Activated naive CD4-positive, alpha-beta T cell treated with anti-CD3 and anti-CD28 coated beads for 36 hours (primary cell): ENCODE measurements around the gene DPP6. TPM values are rescaled to one million over a fixed set of nuclear protein-coding genes. Genes with fewer than 3 reads are reported as not detected.

Experiments used
- CTCF ChIA-PET: fragments of 350-600 bp; sonication (Branson Sonifier 250); formaldehyde crosslinking; loops from one replicate; lab custom pipeline; 2021; ENCODE audit warnings: antibody characterized with exemption; lab: Charles Lee
- DNase-seq: peaks from one replicate; pipeline ENCODE4 v3.0.0-alpha.2; 2020
- H3K27ac Mint-ChIP-seq: one replicate; pipeline ENCODE4 v1.8.0; 2021; ENCODE audit warnings: mild to moderate bottlenecking, mixed read lengths
- H3K27me3 Mint-ChIP-seq: one replicate; pipeline ENCODE4 v1.8.0; 2021; ENCODE audit warnings: low read depth, mixed read lengths
- H3K36me3 Mint-ChIP-seq: one replicate; pipeline ENCODE4 v1.8.0; 2021; ENCODE audit warnings: low read depth, mixed read lengths
- H3K4me1 Mint-ChIP-seq: one replicate; pipeline ENCODE4 v1.8.0; 2021; ENCODE audit warnings: low read depth, mixed read lengths
- H3K4me3 Mint-ChIP-seq: one replicate; pipeline ENCODE4 v1.8.0; 2021; ENCODE audit warnings: mild to moderate bottlenecking, moderate library complexity, mixed read lengths
- H3K9me3 Mint-ChIP-seq: one replicate; pipeline ENCODE4 v1.8.0; 2021; ENCODE audit warnings: mixed read lengths
- intact Hi-C: fragments of 100-400 bp; cut with micrococcal nuclease; formaldehyde crosslinking; loops from one replicate; pipeline ENCODE4 v1.15.1; 2023
- total RNA-seq, 2 experiments: library from RNA; stranded (reverse); gene quantifications; one replicate each; pipeline ENCODE4 v1.2.3, GENCODE V29; 2021

Gene DPP6
- total RNA-seq, 2 experiments from 2014 or later = not detected

DNA sequence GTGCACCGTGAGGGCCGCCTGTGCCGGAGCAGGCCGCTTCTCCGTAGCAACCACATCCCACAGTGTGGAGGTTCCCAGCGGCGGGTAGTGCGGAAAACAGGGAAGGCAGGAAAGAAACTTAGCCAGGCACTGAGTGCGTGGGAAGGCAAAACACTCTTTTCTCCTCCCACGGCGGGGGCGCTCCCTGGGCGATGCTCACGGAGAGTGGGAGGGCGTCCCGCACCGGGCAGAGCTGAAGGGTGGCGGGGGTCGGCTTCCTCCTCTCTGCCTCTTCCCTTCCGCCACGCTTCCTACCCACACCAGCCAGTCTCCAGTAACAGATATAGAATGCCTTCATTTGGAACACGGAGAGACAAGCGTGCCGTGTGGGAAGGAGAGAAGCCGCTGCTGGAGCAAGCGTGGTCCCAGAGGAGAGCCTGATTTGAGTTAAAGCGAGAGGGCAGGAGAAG, 698.2 kb downstream of the DPP6 start:
- Mint-ChIP-seq H3K4me3 (no peak overlapping the region), H3K36me3 (no peaks in the 10 kb centered on the region), H3K27me3 (no peaks in the 10 kb centered on the region), H3K27ac (no peak overlapping the region), H3K4me1 (no peaks in the 10 kb centered on the region), H3K9me3 (no peaks in the 10 kb centered on the region)
- intact Hi-C loops = no loop called here
- CTCF ChIA-PET = no interaction called here
- DNase-seq = no peak

DNA sequence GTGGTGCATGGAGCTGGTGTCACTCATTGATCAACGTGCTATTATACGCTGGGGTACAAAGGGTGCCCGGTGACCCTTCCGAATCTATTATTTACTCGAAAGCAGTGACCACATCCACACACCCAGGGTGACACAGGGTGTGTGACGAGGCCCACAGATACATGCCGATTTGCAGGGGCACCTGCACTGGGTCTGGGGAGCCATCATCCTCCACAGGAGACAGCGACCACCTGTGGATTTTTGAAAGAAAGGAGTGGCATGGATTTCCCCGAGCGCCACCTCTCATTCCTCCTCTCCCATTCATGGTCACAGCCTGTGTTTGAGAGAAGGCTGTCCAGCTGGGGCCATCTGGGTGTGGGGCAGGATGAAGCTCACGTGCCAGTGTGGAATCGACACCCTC, 701.0 kb downstream of the DPP6 start:
- intact Hi-C loops = no loop called here
- no peaks in the 10 kb centered on the region for H3K36me3 Mint-ChIP-seq
- H3K27ac Mint-ChIP-seq = no peak overlapping the region
- H3K27me3 Mint-ChIP-seq = no peaks in the 10 kb centered on the region
- no peak overlapping the region for H3K4me3 Mint-ChIP-seq
- DNase-seq = no peak
- CTCF ChIA-PET = no interaction called here
- H3K9me3 Mint-ChIP-seq = no peaks in the 10 kb centered on the region
- H3K4me1 Mint-ChIP-seq = no peaks in the 10 kb centered on the region

DNA sequence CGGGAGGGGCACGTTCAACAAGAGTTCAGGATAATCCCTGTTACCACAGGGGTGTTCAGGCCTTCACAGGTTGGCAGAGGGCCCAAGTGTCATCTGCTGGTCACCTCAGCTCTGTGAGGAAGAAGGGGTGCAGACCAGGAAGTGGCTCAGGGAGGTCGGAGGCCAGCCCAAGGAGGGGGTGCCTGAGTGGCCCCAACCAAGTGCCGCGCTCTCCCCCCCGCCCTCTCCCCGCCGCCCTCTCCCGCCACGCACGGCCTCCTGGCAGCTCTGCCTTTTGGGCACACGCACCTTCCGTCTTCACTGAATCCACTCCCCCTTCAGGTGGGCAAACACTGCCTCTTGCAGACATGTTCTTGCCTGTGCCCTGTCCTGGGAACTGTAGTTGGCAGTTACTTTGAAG, 705.6 kb downstream of the DPP6 start:
- CTCF ChIA-PET = no interaction called here
- Mint-ChIP-seq H3K27me3 (no peaks in the 10 kb centered on the region), H3K9me3 (peaks cover 4% of the 10 kb centered on the region), H3K36me3 (no peaks in the 10 kb centered on the region), H3K27ac (no peak overlapping the region), H3K4me1 (no peaks in the 10 kb centered on the region), H3K4me3 (no peak overlapping the region)
- intact Hi-C loops = no loop called here
- DNase-seq = no peak

DNA sequence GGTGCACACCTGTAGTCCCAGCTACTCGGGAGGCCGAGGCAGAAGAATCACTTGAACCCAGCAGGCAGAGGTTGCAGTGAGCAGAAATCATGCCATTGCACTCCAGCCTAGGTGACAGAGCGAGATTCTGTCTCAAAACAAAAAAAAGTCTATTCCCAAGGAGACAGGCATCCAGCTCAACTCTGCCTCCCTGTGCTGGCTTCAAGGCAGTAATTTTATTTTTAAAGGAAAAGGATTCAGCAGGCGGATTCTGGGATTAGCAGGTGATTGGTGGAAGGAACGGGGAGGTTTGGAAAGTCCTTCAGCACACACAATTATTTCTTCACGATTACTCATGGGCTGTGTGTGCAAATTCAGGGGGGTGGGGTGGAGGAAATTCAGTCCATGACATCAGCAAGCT, 707.8 kb downstream of the DPP6 start:
- DNase-seq = no peak
- H3K4me1 Mint-ChIP-seq = no peaks in the 10 kb centered on the region
- H3K27me3 Mint-ChIP-seq = no peaks in the 10 kb centered on the region
- H3K4me3 Mint-ChIP-seq = no peak overlapping the region
- intact Hi-C loops = no loop called here
- no peaks in the 10 kb centered on the region for H3K36me3 Mint-ChIP-seq
- peaks cover 4% of the 10 kb centered on the region for H3K9me3 Mint-ChIP-seq
- H3K27ac Mint-ChIP-seq = no peak overlapping the region
- CTCF ChIA-PET = interaction anchor here (0.6 kb wide), 2 partner anchors 102 to 609 kb away, joined by 3 to 4 read pairs; no protein-coding TSS in a partner anchor

DNA sequence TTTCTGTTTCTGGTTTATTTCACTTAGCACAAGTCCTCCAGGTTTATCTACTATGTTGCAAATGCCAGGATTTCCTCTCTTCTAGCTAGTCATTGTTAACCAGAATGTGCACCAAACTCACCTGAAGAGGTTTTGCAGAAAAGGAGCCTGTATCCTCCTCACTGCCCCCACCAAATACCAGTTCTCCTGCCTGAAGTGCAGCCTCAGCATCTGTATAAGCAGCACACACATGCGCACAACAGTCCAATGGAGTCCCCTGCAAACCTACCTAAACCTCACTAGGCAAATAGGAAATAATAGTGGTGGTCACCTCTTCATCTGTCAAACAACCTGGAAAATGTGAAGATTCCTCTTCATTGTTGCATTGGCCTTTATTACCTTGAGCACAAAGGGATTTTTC, 712.9 kb downstream of the DPP6 start:
- Mint-ChIP-seq H3K36me3 (no peaks in the 10 kb centered on the region), H3K4me1 (no peaks in the 10 kb centered on the region), H3K27ac (no peak overlapping the region), H3K27me3 (no peaks in the 10 kb centered on the region), H3K4me3 (no peak overlapping the region), H3K9me3 (peaks cover 4% of the 10 kb centered on the region)
- CTCF ChIA-PET = no interaction called here
- intact Hi-C loops = no loop called here
- no peak for DNase-seq

DNA sequence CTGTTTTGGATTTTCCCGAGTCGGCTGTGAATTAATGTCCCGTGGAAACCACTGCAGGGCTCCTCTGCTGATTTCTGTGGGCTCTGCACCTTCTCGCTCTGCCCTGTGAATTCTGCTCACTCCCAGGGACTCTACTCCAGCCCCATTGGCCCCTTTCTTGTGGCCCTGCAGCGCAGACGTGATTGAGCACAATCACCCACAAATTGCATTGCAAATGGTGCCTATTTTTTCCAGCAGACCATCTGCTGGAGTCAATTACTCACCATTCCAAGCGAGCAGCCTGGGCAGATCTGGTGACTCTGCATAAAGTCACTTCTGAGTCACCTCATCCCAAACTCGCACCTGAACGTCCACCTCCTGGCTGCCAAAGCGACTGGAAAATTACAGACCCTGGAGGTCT, 714.9 kb downstream of the DPP6 start:
- no peak overlapping the region for H3K4me3 Mint-ChIP-seq
- H3K4me1 Mint-ChIP-seq = no peaks in the 10 kb centered on the region
- H3K27ac Mint-ChIP-seq = no peak overlapping the region
- no peaks in the 10 kb centered on the region for H3K36me3 Mint-ChIP-seq
- intact Hi-C loops = no loop called here
- no peaks in the 10 kb centered on the region for H3K9me3 Mint-ChIP-seq
- H3K27me3 Mint-ChIP-seq = no peaks in the 10 kb centered on the region
- CTCF ChIA-PET = no interaction called here
- DNase-seq = no peak

DNA sequence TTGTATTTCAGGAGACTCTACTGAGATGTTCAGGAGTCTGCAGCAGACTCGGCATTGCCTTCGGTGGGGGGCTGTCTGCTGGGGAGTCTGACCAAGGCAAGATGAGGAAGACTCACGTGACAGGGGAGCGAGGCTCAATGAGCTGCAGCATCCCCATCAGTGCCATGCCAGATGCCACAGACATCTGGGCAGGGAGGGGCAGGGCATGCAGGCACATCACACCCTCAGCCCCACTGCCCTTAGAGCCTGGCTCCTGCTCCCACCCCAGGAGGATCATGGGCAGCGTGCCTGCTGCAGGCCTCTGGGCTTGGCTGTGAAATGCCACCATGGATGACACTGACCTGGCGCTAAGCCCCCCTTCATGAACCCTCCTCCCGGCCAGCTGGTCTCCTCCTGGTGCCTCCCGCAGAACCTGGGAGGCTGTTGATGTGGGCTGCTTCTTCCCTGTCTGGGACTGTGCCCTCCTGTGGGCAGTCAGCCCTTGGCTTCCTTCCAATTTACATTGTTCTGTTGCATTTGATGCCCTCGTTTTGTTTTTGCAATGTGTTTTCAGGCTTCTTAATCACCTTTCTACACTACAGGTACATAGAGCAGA, 715.7 kb downstream of the DPP6 start:
- no peaks in the 10 kb centered on the region for H3K4me1 Mint-ChIP-seq
- H3K4me3 Mint-ChIP-seq = no peak overlapping the region
- CTCF ChIA-PET = no interaction called here
- no peak for DNase-seq
- H3K36me3 Mint-ChIP-seq = no peaks in the 10 kb centered on the region
- intact Hi-C loops = no loop called here
- H3K27me3 Mint-ChIP-seq = no peaks in the 10 kb centered on the region
- no peaks in the 10 kb centered on the region for H3K9me3 Mint-ChIP-seq
- H3K27ac Mint-ChIP-seq = no peak overlapping the region

DNA sequence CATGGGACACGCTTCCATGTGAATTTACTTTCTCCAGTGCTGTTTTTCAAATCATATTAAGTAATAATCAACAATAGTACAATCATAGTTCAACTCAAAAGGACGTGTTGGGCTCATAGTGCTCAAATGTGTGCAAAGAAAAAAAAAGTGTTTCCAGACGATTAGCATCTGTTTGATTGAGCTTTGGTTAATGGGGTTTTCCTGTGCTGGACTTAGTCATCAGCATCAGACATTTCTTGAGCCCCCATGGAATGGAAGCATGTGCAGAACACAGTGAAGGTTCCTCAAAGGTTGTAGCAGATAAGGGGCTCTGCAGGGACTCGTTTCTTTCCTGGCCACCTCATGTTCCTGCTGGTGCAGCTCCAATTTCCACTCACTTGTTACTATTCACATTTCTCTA, 716.8 kb downstream of the DPP6 start:
- Mint-ChIP-seq H3K9me3 (no peaks in the 10 kb centered on the region), H3K36me3 (no peaks in the 10 kb centered on the region), H3K27me3 (no peaks in the 10 kb centered on the region), H3K4me3 (no peak overlapping the region), H3K4me1 (no peaks in the 10 kb centered on the region), H3K27ac (no peak overlapping the region)
- CTCF ChIA-PET = no interaction called here
- intact Hi-C loops = no loop called here
- DNase-seq = no peak

DNA sequence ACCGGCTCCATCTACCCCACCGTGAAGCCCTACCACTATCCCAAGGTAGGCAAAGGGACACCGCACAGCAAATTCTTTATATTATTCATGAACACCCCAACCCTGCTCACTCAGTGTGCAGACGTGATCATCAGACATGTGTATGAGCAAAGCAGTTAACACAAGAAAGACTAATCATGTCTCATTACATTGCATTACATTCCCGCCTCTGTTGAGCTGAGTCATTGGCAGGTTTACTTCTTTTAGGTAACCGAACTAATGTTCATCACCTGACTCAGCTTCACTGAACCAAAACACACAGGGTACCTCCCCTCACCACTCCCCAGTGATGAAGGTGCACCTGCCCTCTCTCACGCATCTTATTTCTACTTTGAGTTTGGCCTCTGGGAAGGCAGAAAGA, 717.3 kb downstream of the DPP6 start:
- no peak overlapping the region for H3K27ac Mint-ChIP-seq
- no peaks in the 10 kb centered on the region for H3K9me3 Mint-ChIP-seq
- CTCF ChIA-PET = no interaction called here
- H3K27me3 Mint-ChIP-seq = no peaks in the 10 kb centered on the region
- no peaks in the 10 kb centered on the region for H3K36me3 Mint-ChIP-seq
- H3K4me3 Mint-ChIP-seq = no peak overlapping the region
- no peak for DNase-seq
- no peaks in the 10 kb centered on the region for H3K4me1 Mint-ChIP-seq
- intact Hi-C loops = no loop called here

DNA sequence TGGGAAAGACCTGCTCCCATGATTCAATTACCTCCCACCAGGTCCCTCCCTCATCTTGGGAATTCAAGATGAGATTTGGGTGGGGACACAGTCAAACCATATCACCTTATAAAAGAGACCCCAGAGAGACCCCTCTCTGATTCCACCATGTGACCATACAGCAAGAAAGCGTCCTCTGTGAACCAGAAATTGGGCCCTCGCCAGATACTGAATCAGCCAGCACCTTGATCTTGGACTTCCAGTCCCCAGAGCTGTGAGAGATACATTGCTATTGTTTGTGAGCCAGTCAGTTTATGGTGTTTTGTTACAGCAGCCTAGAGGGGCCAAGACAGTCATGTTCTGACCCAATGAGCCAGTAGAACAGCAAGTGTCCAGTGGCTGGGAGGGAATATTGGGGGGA, 718.2 kb downstream of the DPP6 start:
- H3K9me3 Mint-ChIP-seq = no peaks in the 10 kb centered on the region
- no peaks in the 10 kb centered on the region for H3K36me3 Mint-ChIP-seq
- H3K27me3 Mint-ChIP-seq = no peaks in the 10 kb centered on the region
- CTCF ChIA-PET = no interaction called here
- no peak overlapping the region for H3K27ac Mint-ChIP-seq
- H3K4me3 Mint-ChIP-seq = no peak overlapping the region
- H3K4me1 Mint-ChIP-seq = no peaks in the 10 kb centered on the region
- DNase-seq = no peak
- intact Hi-C loops = no loop called here

DNA sequence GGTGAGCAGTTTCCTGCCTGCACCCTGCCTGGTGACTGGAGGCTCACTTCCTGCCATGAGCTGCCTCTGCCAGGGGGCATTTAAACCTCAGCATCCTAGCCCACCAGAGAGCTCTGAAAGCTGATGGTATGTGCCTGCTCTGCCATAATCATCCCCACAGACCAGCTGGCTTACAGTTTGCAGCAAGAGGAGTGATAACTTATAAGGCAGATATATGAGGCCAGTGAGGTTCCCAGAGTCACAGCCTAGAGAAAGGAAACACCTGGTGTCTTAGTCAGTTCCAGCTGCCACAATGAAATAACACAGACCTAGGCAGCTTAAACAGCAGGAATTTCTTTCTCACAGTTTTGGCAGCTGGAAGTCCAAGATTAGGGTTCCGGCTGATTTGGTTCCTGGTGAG, 718.8 kb downstream of the DPP6 start:
- no peaks in the 10 kb centered on the region for H3K27me3 Mint-ChIP-seq
- H3K4me1 Mint-ChIP-seq = no peaks in the 10 kb centered on the region
- intact Hi-C loops = no loop called here
- no peak overlapping the region for H3K27ac Mint-ChIP-seq
- CTCF ChIA-PET = no interaction called here
- H3K4me3 Mint-ChIP-seq = no peak overlapping the region
- no peak for DNase-seq
- H3K9me3 Mint-ChIP-seq = no peaks in the 10 kb centered on the region
- H3K36me3 Mint-ChIP-seq = no peaks in the 10 kb centered on the region

DNA sequence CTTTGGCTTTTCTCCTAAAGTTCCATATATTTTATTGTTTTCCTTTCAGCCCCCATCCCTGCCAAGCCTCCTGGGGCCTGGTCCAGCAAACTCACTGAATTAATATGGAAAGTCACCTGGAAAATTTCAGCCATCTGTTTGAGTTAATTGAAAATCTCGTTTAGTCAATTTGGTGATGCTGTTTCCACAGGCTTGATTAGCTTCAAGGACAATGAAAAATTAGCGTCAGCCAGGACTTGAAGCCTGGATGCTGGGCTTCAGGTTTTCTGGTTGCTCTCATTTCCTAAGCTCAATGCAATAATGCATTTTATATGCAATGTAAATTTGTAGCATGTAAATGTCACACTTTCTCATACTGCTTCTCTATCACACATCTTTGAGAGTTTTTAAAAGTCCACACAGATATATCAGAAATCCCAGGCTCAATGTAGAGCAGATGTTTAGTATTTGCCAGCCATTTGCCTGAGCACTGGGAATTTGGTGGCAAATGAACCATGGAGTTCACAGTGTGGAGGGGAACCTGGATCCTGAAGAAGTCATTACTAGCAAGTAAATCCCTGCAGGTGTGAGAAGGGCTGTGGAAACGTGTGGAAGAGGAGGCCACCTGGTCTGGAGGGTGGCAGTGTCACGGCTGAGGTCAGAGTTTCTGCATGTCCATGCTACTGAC, 722.2 kb downstream of the DPP6 start:
- DNase-seq = no peak
- Mint-ChIP-seq H3K27me3 (no peaks in the 10 kb centered on the region), H3K4me1 (peaks cover 4% of the 10 kb centered on the region), H3K9me3 (peaks cover 3% of the 10 kb centered on the region), H3K27ac (no peak overlapping the region), H3K36me3 (no peaks in the 10 kb centered on the region), H3K4me3 (no peak overlapping the region)
- intact Hi-C loops = no loop called here
- CTCF ChIA-PET = interaction anchor here (0.7 kb wide), 1 partner anchor 555 kb away, joined by 3 read pairs; no protein-coding TSS in a partner anchor

DNA sequence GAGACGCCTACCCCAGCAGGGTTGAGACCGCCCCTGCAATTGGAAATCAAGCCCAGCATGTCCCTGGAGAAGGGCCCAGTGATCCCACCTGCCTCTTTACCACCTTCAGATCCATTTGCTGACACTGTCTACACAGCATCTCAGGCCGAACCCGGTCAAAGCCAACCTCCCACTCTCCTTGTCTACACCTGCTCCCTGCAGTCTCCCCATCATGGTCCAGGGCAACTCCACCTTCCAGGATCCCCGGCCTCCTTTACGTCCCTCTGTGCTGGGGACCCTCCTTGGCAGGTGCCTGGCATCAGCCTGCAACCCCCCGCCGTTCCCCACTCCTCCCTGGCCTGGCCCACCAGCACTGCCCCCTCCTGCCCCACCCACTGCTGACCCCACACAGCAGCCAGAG, 723.5 kb downstream of the DPP6 start:
- Mint-ChIP-seq H3K36me3 (no peaks in the 10 kb centered on the region), H3K9me3 (peaks cover 4% of the 10 kb centered on the region), H3K4me1 (peaks cover 4% of the 10 kb centered on the region), H3K27me3 (no peaks in the 10 kb centered on the region), H3K4me3 (no peak overlapping the region), H3K27ac (no peak overlapping the region)
- no peak for DNase-seq
- intact Hi-C loops = no loop called here
- CTCF ChIA-PET = no interaction called here
